Lower leg skin (tissue), 3 donors: Measurements from ENCODE around the gene SKAP1.

ENCODE experiments used
- POLR2A ChIP-seq, 2 donors: fragments of 450-650 bp; IDR thresholded peaks; one replicate each; pipeline ENCODE4 v1.6.1; 2016 to 2017; ENCODE audit warnings: antibody characterized with exemption in 2 of 2, mild to moderate bottlenecking in 1 of 2, moderate library complexity in 1 of 2
- TF ChIP-seq, protein P1 (sequence below), 3 donors: fragments of 450-650 bp; IDR thresholded peaks; one replicate each; pipeline ENCODE4 v1.5.1; 2016; ENCODE audit warnings: antibody characterized with exemption in 3 of 3, mild to moderate bottlenecking in 3 of 3, moderate library complexity in 2 of 3

DNA sequence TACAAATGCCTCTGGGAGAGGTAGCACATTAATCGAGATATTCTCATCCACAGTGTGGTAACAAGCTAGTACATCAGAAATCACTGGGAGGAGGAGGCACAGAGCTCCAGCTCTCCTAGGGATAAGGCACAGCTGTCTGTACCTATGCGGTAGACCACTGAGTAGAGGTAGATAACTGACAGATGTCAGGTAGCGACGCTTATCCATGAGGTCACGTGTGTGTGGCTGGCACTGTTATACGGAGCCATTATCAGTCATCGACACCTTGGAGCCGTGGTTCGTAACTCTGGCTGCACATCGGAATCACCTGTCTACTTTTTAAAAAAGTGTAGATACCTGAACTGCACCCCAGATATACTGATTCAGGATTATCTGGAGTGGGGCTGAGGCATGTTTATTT is 220.0 kb downstream of the SKAP1 start:
- TF ChIP-seq, protein P1, sequence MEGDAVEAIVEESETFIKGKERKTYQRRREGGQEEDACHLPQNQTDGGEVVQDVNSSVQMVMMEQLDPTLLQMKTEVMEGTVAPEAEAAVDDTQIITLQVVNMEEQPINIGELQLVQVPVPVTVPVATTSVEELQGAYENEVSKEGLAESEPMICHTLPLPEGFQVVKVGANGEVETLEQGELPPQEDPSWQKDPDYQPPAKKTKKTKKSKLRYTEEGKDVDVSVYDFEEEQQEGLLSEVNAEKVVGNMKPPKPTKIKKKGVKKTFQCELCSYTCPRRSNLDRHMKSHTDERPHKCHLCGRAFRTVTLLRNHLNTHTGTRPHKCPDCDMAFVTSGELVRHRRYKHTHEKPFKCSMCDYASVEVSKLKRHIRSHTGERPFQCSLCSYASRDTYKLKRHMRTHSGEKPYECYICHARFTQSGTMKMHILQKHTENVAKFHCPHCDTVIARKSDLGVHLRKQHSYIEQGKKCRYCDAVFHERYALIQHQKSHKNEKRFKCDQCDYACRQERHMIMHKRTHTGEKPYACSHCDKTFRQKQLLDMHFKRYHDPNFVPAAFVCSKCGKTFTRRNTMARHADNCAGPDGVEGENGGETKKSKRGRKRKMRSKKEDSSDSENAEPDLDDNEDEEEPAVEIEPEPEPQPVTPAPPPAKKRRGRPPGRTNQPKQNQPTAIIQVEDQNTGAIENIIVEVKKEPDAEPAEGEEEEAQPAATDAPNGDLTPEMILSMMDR (IDR thresholded peaks at IDR 0.05), result no peak
- TF ChIP-seq POLR2A (IDR thresholded peaks at IDR 0.05), result no peak
